Mammary epithelial cell (primary cell): ENCODE results near the gene MGAT4A.

Experiments
- EZH2 ChIP-seq: IDR thresholded peaks from 2 replicates; pipeline ENCODE4 v1.6.1; 2012; ENCODE audit warnings: low read length, inconsistent platforms, borderline replicate concordance
- TF ChIP-seq, protein P1 (sequence below), 2 donors: IDR thresholded peaks in 1 of 2; conservative IDR thresholded peaks in 1 of 2; 2 replicates each; pipeline ENCODE4 v1.5.1; 2011 to 2012; ENCODE audit warnings: inconsistent platforms in 2 of 2, low read length in 2 of 2, mild to moderate bottlenecking in 2 of 2, control low read depth in 1 of 2, low read depth in 1 of 2; ENCODE audit not compliant: insufficient read depth in 1 of 2; ENCODE audit errors: extremely low read depth in 1 of 2

DNA sequence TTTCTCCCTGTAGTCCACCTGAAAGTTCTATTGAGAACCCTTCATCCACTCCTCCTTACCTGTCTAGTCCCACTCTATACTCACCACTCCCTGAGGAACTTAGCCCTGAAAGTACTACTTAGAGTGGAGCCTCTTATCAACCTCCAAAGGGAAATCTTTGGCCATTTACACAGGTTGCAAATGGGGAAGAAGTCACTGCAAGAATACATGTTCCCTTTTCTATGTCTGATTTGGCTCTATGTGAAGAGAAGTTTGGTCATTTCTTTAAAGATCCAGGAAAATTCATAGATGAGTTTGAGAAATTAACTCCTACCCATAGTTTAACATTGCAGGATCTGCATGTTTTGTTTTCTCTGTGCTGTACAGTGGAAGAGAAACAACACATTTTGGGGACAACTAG lies 22.9 kb upstream of the MGAT4A start:
- TF ChIP-seq, protein P1, sequence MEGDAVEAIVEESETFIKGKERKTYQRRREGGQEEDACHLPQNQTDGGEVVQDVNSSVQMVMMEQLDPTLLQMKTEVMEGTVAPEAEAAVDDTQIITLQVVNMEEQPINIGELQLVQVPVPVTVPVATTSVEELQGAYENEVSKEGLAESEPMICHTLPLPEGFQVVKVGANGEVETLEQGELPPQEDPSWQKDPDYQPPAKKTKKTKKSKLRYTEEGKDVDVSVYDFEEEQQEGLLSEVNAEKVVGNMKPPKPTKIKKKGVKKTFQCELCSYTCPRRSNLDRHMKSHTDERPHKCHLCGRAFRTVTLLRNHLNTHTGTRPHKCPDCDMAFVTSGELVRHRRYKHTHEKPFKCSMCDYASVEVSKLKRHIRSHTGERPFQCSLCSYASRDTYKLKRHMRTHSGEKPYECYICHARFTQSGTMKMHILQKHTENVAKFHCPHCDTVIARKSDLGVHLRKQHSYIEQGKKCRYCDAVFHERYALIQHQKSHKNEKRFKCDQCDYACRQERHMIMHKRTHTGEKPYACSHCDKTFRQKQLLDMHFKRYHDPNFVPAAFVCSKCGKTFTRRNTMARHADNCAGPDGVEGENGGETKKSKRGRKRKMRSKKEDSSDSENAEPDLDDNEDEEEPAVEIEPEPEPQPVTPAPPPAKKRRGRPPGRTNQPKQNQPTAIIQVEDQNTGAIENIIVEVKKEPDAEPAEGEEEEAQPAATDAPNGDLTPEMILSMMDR (conservative IDR thresholded peaks at IDR 0.05 in 1 of 2, IDR thresholded peaks at IDR 0.05 in 1 of 2; ENCODE audit: extremely low read depth in 1 of 2, insufficient read depth in 1 of 2, low read depth in 1 of 2, low read length in 2 of 2), result no peak
- no peak for TF ChIP-seq EZH2
